Mesodermal cell (in vitro differentiated cells): ENCODE results near the gene CACNG1.
"Not testable (repeated sequence)": the region's sequence is repeated elsewhere in the genome, so short reads cannot be mapped to it uniquely, and the experiment has no call there.

Source experiments
- H3K27ac ChIP-seq: 2 replicates; pipeline ENCODE4 v1.7.0; 2013; ENCODE audit warnings: mild to moderate bottlenecking, low read depth, low read length, moderate library complexity; ENCODE audit not compliant: severe bottlenecking
- H3K36me3 ChIP-seq: 2 replicates; pipeline ENCODE4 v1.7.1; 2013; ENCODE audit warnings: mild to moderate bottlenecking, low read length, moderate library complexity; ENCODE audit not compliant: control insufficient read depth, insufficient read depth
- H3K4me1 ChIP-seq: one replicate; pipeline ENCODE4 v1.7.1; 2013; ENCODE audit warnings: mild to moderate bottlenecking, low read length; ENCODE audit not compliant: insufficient read depth, control insufficient read depth, poor library complexity, severe bottlenecking
- H3K4me3 ChIP-seq: 2 replicates; pipeline ENCODE4 v1.7.0; 2013; ENCODE audit warnings: low read length, control low read depth, mild to moderate bottlenecking; ENCODE audit not compliant: insufficient read depth, poor library complexity, severe bottlenecking; ENCODE audit errors: extremely low read depth
- H3K9me3 ChIP-seq: 2 replicates; pipeline ENCODE4 v1.7.1; 2013; ENCODE audit warnings: mild to moderate bottlenecking, low read length, moderate library complexity; ENCODE audit not compliant: control insufficient read depth
- WGBS, 2 experiments: methylation state at CpG; one replicate each; pipeline ENCODE4 v1.1.5; 2013; ENCODE audit warnings: missing lambda C conversion rate in 2 of 2; ENCODE audit not compliant: insufficient coverage in 2 of 2; 5-methylcytosine and 5-hydroxymethylcytosine counted together

Gene CACNG1

DNA sequence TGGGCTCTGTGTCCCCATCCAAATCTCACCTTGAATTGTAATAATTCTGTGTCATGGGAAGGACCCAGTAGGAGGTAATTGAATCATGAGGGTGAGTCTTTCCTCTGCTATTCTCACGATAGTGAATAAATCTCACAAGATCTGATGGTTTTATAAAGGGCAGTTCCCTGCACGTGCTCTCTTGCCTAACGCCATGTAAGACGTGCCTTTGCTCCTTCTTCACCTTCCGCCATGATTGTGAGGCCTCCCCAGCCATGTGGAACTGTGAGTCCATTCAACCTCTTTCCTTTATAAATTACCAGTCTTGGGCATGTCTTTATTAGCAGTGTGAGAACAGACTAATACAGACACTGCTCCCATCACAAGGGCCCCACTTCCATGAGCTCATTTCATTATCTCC is 3.2 kb upstream of the CACNG1 start:
- H3K9me3 ChIP-seq, H3K4me1 ChIP-seq, H3K36me3 ChIP-seq, H3K27ac ChIP-seq, H3K4me3 ChIP-seq: not testable (repeated sequence)
- 92% methylated on average over 5 of the region's 5 CpGs; no CpG with 5 or more reads in 1 of the 2 experiments for WGBS, 2 experiments

- Histone ChIP-seq H3K27ac (no peak overlapping the region), H3K9me3 (no peaks in the 10 kb centered on the region)
- 75 to 81% methylated on average over 5 to 7 of the region's 7 CpGs for WGBS, 2 experiments
Observed at GRCh38 chr17:67041531-67041930, 2.8 kb upstream of the CACNG1 start.

GRCh38 chr17:67041941-67042899 is 2.1 kb upstream of the CACNG1 start:
- Histone ChIP-seq H3K9me3 (peaks cover 2% of the 10 kb centered on the region), H3K4me1 (no peaks in the 10 kb centered on the region), H3K36me3 (no peaks in the 10 kb centered on the region), H3K27ac (no peak overlapping the region), H3K4me3 (no peak overlapping the region)
- WGBS, 2 experiments: 77 to 80% methylated on average over 9 to 10 of the region's 11 CpGs

More at GRCh38 chr17:67041531-67041930, 2.8 kb upstream of the CACNG1 start:
- Histone ChIP-seq H3K4me1 (no peaks in the 10 kb centered on the region), H3K36me3 (no peaks in the 10 kb centered on the region), H3K4me3 (no peak overlapping the region)

- Histone ChIP-seq H3K36me3 (no peaks in the 10 kb centered on the region), H3K4me3 (no peak overlapping the region), H3K27ac (no peak overlapping the region), H3K9me3 (peaks cover 13% of the 10 kb centered on the region), H3K4me1 (no peaks in the 10 kb centered on the region)
- 90 to 93% methylated on average over 11 to 12 of the region's 12 CpGs for WGBS, 2 experiments
Observed at GRCh38 chr17:67043283-67043682, 1.1 kb upstream of the CACNG1 start.

- WGBS, 2 experiments: 83 to 95% methylated on average over 3 to 4 of the region's 5 CpGs
- Histone ChIP-seq H3K36me3 (no peaks in the 10 kb centered on the region), H3K4me1 (no peaks in the 10 kb centered on the region), H3K4me3 (no peak overlapping the region), H3K9me3 (peaks cover 23% of the 10 kb centered on the region), H3K27ac (no peak overlapping the region)
Observed at GRCh38 chr17:67044940-67045339, 586 bp downstream of the CACNG1 start.

- H3K27ac ChIP-seq: no peak overlapping the region
- no peaks in the 10 kb centered on the region for H3K4me1 ChIP-seq
- H3K36me3 ChIP-seq: no peaks in the 10 kb centered on the region
- 88 to 94% methylated on average over 4 of the region's 4 CpGs for WGBS, 2 experiments
- no peak overlapping the region for H3K4me3 ChIP-seq
- peaks cover 23% of the 10 kb centered on the region for H3K9me3 ChIP-seq
Observed at GRCh38 chr17:67046398-67046797, 2.0 kb downstream of the CACNG1 start.

GRCh38 chr17:67047382-67047781 is 3.0 kb downstream of the CACNG1 start:
- Histone ChIP-seq H3K36me3 (no peaks in the 10 kb centered on the region), H3K27ac (no peak overlapping the region), H3K9me3 (peaks cover 23% of the 10 kb centered on the region), H3K4me3 (no peak overlapping the region), H3K4me1 (no peaks in the 10 kb centered on the region)
- no CpG with 5 or more reads among the region's 1 CpG for WGBS, 2 experiments

DNA sequence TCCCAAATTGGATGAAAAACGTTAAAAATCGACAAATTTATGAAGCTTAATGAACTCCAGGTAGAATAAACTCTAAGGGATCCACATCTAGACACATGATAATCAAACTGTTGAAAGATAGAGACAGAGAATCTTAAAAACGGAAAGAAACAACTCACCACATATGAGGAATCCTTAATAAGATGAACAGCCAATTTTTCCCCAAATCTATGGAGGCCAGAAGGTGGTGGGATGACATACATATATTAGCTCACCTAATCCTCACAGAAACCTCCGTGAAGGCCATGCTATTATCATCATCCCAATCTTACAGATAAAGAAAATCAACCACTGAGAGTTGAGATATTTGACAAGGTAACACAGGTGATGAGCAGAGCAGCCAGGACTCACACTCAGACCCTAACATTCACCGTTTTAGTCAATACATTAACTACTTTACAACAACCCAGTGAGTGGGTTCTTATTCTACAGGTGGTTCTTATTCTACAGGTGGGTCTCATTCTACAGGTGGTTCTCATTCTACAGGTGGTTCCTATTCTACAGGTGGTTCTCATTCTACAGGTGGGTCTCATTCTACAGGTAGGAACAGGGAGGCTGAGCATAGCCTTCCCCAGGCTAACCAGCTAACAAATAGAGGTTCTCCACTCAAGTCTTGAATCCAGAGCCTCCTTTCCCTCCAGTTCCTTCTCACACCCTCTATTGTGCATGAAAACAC is 4.8 kb downstream of the CACNG1 start:
- Histone ChIP-seq H3K9me3 (peaks cover 23% of the 10 kb centered on the region), H3K4me1 (no peaks in the 10 kb centered on the region), H3K4me3 (no peak overlapping the region), H3K36me3 (no peaks in the 10 kb centered on the region), H3K27ac (no peak overlapping the region)
- 68% methylated on average over 2 of the region's 5 CpGs; no CpG with 5 or more reads in 1 of the 2 experiments for WGBS, 2 experiments

DNA sequence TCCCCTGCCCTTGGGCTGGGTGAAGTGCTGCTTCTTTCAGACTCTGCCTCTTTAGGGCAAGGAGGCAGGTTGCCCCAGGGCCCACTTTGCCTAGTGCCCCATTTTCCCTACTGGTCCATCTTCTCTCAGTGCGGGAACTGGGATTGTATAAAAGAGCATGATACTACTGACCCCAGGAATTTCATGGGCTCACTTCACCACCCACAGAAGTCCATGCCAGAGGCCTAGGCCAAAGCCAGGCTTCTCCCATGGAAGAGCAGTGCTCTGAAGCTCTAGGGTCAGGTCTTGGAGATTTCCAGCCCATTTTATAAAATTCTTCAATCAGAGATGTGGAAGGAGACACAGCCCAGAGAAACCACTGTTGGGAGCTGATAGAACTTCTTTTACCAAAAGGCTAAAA is 5.7 kb downstream of the CACNG1 start:
- Histone ChIP-seq H3K4me3 (no peak overlapping the region), H3K9me3 (peaks cover 23% of the 10 kb centered on the region), H3K36me3 (no peaks in the 10 kb centered on the region), H3K27ac (no peak overlapping the region), H3K4me1 (no peaks in the 10 kb centered on the region)
- 89% methylated on average over 1 of the region's 1 CpG; no CpG with 5 or more reads in 1 of the 2 experiments for WGBS, 2 experiments

GRCh38 chr17:67050471-67051154 is 6.3 kb downstream of the CACNG1 start:
- 93 to 97% methylated on average over 3 to 5 of the region's 6 CpGs for WGBS, 2 experiments
- H3K4me3 ChIP-seq: no peak overlapping the region
- no peaks in the 10 kb centered on the region for H3K4me1 ChIP-seq
- no peaks in the 10 kb centered on the region for H3K36me3 ChIP-seq
- peaks cover 23% of the 10 kb centered on the region for H3K9me3 ChIP-seq
- H3K27ac ChIP-seq: no peak overlapping the region
